ENCODE results near the gene GCHFR.

DNA sequence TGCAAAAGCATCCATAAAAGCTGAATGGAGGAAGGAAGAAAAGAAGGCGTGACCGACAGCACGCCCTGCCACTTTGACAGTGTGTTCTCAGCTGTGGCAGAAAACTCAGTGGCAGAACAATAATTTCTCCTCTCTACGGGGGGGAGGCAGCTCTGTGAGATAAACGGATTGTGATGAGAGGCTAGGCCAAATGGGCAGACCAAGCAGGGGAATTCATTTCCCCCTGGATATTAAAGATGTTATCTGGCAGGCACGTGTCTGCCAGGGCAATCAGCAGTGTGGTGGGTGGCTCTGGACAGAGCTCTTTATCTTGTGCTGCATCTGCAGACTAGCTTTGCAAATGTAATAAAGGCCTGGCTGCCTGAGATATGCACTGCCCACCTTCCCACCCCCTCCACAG is 6.9 kb upstream of the GCHFR start:
- no peak for TF ChIP-seq CEBPB (IDR thresholded peaks at IDR 0.05; ENCODE audit: low read depth, low read length)
- no peak for TF ChIP-seq POLR2A (IDR thresholded peaks at IDR 0.05; ENCODE audit: low read depth, low read length)
- TF ChIP-seq BHLHE40 (IDR thresholded peaks at IDR 0.05; ENCODE audit: low read depth, low read length): no peak
- TF ChIP-seq, protein P1, sequence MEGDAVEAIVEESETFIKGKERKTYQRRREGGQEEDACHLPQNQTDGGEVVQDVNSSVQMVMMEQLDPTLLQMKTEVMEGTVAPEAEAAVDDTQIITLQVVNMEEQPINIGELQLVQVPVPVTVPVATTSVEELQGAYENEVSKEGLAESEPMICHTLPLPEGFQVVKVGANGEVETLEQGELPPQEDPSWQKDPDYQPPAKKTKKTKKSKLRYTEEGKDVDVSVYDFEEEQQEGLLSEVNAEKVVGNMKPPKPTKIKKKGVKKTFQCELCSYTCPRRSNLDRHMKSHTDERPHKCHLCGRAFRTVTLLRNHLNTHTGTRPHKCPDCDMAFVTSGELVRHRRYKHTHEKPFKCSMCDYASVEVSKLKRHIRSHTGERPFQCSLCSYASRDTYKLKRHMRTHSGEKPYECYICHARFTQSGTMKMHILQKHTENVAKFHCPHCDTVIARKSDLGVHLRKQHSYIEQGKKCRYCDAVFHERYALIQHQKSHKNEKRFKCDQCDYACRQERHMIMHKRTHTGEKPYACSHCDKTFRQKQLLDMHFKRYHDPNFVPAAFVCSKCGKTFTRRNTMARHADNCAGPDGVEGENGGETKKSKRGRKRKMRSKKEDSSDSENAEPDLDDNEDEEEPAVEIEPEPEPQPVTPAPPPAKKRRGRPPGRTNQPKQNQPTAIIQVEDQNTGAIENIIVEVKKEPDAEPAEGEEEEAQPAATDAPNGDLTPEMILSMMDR (conservative IDR thresholded peaks at IDR 0.05; ENCODE audit: low read depth, low read length): no peak
- TF ChIP-seq RFX5 (IDR thresholded peaks at IDR 0.05; ENCODE audit: low read depth, low read length): no peak
- TF ChIP-seq FOS (IDR thresholded peaks at IDR 0.05; ENCODE audit: low read depth, low read length): no peak
- TF ChIP-seq RAD21 (IDR thresholded peaks at IDR 0.05; ENCODE audit: low read length): no peak
- TF ChIP-seq MAZ (IDR thresholded peaks at IDR 0.05; ENCODE audit: borderline replicate concordance, low read depth, low read length): no peak
- no peak for TF ChIP-seq NFE2L2 (IDR thresholded peaks at IDR 0.05; ENCODE audit: low read depth, low read length)
- no peak for TF ChIP-seq MAFK (IDR thresholded peaks at IDR 0.05; ENCODE audit: low read depth, low read length)
- TF ChIP-seq, protein P2, sequence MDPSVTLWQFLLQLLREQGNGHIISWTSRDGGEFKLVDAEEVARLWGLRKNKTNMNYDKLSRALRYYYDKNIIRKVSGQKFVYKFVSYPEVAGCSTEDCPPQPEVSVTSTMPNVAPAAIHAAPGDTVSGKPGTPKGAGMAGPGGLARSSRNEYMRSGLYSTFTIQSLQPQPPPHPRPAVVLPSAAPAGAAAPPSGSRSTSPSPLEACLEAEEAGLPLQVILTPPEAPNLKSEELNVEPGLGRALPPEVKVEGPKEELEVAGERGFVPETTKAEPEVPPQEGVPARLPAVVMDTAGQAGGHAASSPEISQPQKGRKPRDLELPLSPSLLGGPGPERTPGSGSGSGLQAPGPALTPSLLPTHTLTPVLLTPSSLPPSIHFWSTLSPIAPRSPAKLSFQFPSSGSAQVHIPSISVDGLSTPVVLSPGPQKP (IDR thresholded peaks at IDR 0.05; ENCODE audit: borderline replicate concordance, low read depth, low read length): no peak
- TF ChIP-seq, protein P3, sequence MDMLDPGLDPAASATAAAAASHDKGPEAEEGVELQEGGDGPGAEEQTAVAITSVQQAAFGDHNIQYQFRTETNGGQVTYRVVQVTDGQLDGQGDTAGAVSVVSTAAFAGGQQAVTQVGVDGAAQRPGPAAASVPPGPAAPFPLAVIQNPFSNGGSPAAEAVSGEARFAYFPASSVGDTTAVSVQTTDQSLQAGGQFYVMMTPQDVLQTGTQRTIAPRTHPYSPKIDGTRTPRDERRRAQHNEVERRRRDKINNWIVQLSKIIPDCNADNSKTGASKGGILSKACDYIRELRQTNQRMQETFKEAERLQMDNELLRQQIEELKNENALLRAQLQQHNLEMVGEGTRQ (IDR thresholded peaks at IDR 0.05; ENCODE audit: low read depth, low read length): no peak
- TF ChIP-seq RCOR1 (IDR thresholded peaks at IDR 0.05; ENCODE audit: insufficient replicate concordance, low read length): no peak

Measured in IMR-90 (cell line).